Ramos (cell line): ENCODE measurements around the gene C2CD4C.
"Not testable (repeated sequence)": the region's sequence is repeated elsewhere in the genome, so short reads cannot be mapped to it uniquely, and the experiment has no call there.

Source experiments
- in situ Hi-C: fragments of 300-500 bp; cut with MboI; formaldehyde crosslinking; loops from one replicate; pipeline ENCODE4 v1.14.3; 2022; ENCODE audit warnings: low sequenced_read_pairs; ENCODE audit not compliant: unreplicated experiment

The C2CD4C gene, protein sequence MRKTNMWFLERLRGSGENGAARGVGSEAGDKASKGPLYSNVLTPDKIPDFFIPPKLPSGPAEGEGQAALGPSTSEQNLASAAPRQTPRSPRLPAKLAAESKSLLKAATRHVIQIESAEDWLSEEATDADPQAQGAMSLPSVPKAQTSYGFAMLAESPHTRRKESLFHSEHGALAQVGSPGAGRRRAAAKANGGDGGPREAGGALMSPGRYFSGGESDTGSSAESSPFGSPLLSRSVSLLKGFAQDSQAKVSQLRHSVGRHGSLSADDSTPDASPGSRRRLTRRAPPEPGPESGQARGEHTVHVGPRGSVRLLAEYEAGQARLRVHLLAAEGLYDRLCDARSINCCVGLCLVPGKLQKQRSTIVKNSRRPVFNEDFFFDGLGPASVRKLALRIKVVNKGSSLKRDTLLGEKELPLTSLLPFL

DNA sequence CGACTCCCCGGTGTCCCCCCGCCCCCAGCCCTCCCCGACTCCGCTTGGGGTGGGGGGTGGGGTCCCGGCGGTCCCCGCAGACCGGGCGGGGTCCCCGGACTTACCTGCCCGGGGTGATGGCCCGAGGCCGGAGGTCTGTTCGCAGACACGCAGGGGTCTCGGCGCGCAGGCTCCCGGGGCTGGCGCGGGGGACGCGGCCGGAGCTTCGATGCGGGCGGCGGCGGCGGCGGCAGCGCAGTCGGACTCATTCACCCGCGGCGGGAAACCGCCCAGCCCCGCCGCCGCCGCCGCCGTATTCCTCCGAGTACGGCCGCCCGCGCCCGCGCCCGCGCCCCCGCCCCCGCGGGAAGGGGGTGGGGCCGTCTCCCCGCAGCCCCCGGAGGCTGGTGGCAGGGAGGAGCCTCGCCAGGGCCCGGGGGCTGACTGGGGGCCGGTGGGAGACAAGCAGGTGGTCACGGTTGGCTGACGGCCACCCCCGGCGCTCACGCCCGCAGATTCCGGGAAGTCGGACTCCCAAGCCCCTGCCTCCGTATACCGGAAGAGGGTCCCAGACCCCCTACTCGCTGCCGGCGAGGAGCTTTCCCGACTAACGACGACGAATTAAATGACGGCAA lies at the start of gene C2CD4C:
C2CD4C (minus strand) TSS at position 246 of the 614 bp plus-strand sequence. CDS start 786 bp downstream, outside the sequence.
- in situ Hi-C loops, result no loop called here

DNA sequence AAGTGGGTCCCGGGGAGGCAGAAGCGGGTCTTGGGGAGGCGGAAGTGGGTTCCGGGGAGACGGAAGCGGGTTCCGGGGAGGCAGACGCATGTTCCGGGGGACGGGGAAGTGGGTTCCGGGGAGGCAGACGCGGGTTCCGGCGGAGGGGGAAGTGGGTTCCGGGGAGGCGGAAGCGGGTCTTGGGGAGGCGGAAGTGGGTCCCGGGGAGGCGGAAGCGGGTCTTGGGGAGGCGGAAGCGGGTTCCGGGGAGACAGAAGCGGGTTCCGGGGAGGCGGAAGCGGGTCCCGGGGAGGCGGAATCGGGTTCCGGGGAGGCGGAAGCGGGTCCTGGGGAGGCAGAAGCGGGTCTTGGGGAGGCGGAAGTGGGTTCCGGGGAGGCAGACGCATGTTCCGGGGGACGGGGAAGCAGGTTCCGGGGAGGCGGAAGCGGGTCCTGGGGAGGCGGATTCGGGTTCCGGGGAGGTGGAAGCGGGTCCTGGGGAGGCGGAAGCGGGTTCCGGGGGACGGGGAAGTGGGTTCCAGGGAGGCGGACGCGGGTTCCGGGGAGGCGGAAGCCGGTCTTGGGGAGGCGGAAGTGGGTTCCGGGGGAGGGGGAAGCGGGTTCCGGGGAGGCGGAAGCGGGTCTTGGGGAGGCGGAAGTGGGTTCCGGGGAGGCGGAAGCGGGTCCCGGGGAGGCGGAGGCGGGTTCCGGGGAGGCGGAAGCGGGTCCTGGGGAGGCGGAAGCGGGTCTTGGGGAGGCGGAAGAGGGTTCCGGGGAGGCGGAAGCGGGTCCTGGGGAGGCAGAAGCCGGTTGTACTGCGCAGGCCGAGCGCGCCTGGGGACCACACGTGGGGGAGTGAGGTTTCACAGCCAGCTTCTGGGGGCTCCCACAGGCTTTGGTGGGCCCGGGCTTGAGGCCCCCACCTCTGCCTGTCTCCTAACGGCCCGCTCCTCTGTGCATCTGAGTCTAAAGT lies 49.4 kb upstream of the C2CD4C start:
- in situ Hi-C loops, result no loop called here

DNA sequence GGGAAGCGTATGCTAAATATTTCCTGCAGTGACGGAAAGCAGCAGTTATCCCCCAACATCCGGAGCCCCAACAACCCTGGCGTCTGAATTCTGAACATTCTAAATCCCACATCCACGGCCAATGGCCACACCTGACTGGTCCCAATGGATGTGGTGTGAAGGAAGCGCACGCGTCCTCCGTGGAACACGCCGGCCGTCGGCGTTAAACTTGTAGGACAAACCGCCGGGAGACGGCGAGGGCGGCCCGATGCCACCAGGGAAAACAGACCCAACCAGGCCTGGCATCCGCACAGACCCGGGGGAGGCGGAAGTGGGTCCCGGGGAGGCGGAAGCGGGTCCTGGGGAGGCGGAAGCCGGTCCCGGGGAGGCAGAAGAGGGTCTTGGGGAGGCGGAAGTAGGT lies 48.7 kb upstream of the C2CD4C start:
- in situ Hi-C loops, result no loop called here

DNA sequence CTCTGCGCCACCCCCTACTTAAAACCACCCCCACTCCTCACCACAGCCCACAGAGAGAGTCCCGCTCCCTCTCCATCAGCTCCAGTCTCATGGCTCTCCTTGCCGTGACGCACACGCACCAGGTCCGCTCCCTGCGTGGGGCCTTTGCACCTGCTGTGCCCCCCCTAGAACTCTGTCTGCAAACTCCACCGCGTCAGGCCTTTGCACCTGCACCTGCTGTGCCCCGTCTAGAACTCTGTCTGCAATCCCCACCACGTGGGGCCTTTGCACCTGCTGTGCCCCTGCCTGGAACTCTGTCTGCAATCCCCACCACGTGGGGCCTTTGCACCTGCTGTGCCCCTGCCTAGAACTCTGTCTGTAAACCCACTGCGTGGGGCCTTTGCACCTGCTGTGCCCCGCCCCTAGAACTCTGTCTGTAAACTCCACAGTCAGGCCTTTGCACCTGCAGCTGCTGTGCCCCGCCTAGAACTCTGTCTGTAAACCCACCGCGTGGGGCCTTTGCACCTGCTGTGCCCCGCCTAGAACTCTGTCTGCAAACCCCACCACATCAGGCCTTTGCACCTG lies 47.7 kb upstream of the C2CD4C start:
- in situ Hi-C loops, result no loop called here

DNA sequence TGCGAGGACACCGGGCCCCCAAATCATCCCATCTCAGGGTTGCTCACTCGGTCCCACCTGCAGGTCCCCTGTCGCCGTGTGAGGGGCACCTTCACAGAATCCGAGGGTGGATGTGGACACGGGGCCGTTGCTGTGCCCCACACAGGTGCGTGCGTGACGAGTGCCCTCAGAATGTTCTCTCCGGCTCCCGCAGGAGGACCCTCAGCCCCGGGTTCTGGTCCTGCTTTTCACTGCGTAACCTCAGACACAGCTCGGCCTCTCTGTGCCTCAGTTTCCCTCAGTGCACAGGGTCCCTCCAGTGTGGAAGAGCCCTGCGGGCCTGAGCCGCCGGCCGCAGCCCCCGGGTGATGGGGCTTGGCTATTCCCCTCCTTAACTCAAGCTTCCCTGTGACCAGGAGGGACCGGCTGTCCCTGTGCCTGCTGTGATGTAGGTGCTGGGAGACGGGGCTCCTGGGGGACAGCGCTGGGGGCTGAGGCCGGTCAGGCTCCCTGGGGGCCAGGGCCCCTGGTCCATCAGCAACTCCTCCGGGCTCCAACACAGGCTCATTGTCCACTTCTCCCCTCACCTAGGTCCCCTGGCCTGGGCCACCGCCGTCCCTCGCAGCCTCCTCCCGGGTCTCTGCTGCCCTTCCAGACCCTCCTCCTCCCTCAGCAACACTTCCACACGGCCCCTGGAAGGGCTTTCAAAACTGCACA lies 47.1 kb upstream of the C2CD4C start:
- in situ Hi-C loops, result no loop called here

DNA sequence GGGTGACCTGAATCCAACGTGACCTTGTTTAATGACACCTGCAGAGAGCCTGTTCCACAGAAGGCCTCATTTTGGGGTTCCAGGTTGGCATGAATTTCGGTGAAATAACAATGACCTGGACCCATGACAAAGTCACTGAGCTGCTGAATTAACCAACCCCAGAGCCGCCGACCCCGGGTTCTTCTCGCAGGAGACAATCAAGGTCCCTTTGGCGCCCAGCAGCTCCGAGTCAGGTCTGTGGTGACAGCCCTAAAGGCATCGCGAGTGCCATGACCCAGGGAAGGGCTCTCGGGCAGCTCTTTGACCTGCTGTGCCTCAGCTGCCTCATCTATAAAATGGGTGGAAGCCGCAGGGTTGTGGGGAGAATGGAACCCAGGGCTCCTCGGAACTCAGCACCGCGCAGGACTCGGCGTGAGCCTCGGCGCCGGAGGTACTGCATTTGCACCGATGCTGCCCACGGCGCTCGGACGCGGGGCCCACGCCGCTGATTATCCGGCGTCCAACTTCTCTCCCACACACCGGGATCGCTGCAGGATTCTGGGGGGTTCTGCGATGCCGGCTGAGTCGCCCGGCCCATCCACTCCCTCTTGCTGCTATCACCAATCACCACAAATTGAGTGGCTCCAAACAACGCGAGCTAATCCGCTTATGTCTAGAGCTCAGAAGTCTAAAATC lies 46.2 kb upstream of the C2CD4C start:
- in situ Hi-C loops, result no loop called here

DNA sequence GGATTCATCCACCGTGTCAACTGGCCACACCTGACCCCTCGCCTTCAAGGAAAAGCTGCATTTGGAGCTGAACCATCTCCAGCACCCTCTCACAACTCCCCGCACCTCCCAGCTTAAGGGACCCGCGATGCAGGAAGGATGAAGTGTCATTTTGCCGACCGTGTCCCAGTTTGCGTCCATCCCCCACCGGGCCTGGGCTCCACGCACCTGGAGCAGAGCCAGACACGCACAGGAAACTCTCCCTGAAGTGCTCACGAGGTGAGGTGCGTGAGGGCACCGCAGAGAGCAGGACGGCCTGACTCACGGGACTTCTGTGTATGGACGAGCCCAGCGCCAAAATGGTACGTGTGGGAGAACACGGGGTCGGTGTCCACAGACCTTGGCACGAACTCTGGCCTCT lies 44.7 kb upstream of the C2CD4C start:
- in situ Hi-C loops, result no loop called here

DNA sequence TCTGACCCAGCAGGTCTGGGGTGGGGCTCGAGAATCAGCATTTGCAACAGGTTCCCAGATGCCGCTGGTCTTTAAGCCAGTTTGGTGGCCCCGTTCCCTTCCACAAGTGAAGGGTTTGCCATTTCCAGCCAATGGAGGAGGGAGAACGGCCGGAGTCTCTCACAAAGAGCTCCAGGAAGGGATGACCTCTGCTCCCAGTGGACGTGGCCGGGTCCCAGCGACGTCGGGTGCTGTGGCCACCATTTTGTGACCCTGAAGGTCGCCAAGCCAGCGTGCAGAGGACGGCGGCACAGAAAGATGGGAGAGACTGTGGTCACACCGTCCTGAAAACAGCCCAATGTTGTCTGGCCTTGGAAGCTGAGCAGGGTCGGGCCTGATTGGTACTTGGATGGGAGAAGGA lies 43.9 kb upstream of the C2CD4C start:
- in situ Hi-C loops, result no loop called here

DNA sequence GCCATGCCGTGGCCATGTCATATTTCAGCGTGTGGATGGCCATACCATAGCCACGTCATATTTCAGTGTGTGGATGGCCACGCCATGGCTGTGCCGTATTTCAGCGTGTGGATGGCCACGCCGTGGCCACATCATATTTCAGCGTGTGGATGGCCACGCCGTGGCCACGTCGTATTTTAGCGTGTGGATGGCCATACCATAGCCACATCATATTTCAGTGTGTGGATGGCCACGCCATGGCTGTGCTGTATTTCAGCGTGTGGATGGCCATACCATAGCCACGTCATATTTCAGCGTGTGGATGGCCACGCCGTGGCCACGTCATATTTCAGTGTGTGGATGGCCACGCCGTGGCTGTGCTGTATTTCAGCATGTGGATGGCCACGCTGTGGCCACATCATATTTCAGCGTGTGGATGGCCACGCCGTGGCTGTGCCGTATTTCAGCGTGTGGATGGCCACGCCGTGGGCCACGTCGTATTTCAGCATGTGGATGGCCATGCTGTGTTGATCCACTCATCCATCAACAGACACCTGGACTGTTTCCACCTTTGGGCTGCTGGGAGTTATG lies 42.0 kb upstream of the C2CD4C start:
- in situ Hi-C loops, result not testable (repeated sequence)

DNA sequence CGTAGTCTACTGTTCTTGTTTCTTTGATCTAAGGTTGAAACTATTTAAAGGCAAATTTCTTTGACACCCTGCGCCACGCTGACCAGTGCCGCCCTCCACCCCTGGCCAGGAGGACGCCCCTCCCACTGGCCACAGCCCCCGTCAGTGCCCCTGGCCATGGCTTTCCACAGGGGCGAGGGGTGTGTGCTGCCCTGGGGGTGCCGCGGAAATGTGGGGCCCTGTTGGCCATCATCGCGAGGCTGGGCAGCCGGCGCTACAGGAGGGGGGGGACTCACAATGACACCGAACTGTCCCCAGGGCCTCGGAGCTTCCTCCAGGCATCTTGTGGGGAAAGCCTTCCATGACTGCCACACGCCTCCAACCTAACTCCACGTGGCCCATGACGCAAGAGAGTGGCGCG lies 41.0 kb upstream of the C2CD4C start:
- in situ Hi-C loops, result no loop called here

DNA sequence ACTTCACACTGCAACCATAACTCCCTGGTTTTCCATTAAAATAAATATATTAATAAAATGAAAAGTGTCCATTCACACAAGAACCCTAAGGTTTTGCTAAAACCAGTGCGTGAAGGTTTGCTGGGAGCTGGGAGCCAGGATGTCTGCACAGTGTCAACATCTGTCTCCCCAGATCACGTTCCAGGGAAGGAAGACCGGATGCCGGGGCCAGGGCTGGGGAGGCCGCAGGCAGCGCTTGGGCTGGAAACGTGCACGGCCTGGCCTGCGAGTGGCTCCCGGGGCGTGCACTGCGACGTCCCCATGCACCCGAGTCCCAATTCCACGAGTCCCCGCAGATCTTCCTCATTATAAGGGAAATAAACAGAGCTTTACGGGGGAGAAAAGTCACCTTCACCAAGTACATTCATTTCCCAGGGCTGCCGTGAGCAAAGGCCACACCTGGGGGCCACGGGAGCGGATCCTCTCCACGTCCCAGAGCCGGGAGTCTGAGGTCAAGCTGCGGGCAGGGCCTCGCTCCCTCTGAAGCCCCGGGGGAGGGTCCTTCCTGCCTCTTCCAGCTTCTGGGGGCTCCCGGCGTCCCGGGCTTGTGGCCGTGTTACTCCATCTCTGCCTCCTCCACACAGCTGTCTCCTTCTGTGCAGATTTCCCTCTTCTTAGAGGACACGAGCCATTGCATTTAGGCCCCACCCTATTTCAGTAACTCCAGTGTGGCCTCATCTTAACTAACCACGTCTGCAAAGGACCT lies 39.0 kb upstream of the C2CD4C start:
- in situ Hi-C loops, result no loop called here

DNA sequence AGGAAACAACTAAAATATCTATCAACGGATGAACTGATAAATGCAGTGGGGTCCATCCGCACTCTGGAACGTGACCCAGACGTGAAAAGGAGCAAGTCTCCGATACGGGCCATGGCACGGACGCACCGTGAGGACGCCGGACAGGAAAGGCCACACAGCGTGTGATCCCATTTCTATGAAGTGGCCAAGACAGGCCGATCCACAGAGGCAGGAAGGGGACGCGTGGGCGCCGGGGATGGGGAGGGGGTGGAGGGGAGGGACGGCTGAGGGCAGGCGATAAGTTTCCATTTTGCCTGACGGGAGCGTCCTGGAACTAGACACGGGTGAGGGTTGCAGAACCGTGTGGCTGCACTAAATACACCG lies 38.1 kb upstream of the C2CD4C start:
- in situ Hi-C loops, result no loop called here

DNA sequence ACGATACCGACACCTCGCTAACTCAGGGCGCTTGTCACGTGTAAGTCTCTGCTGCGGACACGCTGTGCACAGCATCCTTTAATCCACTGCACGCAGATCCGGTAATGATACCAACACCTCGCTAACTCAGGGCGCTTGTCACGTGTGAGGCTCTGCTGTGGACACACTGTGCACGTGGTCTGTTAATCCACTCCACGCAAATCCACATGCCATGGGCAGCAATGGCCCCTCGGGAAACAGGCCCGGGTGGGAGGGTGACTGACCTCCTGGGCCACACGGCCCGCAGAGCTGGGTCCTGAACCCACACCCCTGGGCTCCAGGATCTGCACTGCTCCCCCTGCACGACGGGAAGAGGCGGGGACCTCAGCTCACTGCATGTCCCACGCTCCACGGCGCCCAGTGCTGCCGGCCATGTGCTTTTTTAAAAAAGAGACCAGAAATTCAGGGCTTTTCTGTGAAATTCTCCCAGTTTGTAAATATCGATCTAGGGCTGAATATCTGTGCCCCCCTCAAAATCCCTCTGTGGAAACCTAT lies 35.8 kb upstream of the C2CD4C start:
- in situ Hi-C loops, result no loop called here

DNA sequence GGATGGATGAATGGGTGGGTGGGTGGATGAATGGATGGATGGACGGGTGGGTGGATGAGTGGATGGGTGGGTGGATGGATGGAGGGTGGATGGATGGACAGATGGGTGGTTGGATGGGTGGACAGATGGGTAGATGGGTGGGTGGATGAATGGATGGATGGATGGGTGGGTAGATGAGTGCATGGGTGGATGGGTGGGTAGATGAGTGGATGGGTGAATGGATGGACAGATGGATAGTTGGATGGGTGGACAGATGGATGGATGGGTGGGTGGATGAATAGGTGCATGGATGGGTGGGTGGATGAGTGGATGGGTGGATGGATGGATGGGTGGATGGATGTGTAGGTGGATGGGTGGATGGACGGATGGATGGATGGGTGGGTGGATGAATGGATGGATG lies 34.1 kb upstream of the C2CD4C start:
- in situ Hi-C loops, result no loop called here

DNA sequence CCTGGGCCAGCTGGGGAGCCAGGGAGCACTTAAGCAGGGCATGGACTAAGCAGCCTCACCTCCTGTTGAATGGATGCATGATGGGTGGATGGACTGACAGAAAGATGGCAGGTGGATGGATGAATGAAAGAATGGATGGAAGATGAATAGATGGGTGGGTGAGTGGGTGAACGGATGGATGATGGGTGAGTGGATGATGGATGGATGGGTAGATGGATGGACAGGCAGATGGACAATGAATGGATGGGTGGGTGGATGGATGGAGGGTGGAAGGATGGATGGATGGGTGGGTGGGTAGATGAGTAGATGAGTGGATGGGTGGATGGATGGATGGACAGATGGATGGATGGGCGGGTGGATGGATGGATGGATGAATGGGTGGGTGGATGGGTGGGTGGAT lies 33.1 kb upstream of the C2CD4C start:
- in situ Hi-C loops, result no loop called here

DNA sequence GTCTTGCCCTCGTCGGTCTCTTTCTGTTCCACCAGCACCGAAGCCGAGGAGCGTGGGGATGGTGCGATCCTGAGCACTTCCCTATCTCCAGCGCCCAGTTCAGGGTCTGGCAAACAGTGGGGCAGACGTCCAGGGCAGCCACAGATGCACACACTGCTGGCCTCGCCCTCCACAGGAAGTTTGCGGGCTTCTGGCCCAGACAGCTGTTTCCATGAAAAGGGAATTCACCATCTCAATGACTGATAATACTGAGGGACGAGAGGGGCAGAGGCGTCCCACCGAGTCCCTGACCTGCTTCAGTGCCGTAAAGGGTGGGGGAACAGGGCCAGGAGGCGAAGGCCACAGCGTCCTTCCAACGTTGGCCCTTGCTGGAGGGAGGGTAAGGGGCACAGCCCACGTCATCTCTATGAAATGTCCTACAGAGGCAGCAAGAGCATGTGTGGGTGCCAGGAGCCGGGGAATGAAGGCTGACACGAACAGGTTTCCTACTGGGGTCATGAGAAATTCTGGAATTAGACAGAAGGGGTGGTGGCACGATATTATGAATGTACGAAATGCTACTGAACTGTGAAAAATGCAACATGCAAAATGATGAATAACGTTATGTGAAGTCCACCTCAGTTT lies 32.4 kb upstream of the C2CD4C start:
- in situ Hi-C loops, result no loop called here

DNA sequence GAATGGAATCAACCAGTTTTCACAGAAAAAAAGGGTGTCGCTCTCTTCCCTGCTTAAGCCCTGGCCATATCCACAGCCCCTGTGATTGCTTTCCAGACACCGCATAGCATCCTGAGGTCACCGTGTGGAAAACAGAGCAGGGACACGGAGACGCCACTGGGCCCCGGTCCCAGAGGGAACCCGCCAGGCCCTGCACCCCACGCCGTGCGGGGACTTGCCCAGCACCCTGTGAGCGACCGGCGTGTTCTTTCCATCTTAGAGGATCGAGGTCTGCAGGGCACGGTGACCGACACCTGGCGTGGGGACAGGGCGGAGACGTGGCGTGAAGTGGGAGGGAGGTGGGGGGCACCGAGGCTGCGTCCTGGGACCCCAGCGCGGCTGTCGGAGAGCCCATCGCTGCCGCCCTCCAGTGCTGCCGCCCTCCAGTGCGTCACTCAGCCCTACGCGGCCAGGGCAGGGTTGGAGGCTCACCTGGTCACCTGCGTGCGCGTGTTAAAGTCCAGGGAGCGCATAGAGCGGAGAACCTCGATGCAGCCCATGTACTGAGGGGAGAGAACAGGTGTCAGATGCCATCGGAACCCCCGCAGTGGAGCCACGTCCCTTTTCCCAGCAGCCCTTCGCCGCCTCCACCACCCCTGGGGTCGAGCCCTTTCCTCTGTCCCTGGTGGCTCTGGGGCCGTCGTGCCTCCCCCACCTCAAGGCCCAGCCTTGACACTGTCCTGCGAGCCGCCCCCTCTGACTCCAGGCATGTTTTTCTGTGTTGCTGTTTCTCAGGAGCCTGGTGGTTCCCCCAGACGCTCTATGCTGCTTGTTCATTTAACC lies 31.7 kb upstream of the C2CD4C start:
- in situ Hi-C loops, result no loop called here
